Spinal cord (tissue), 10 donors: ENCODE measurements around the gene RXRA. TPM values are rescaled to one million over a fixed set of nuclear protein-coding genes. Genes with fewer than 3 reads are reported as not detected.

Experiments
- DNase-seq, 6 donors: peaks; one replicate each; pipeline versions ENCODE4 v3.0.0 to v3.0.0-alpha.2; 2013 to 2015; ENCODE audit warnings: low spot score in 6 of 6, low read depth in 4 of 6
- H3K27ac ChIP-seq: one replicate; pipeline ENCODE4 v1.5.1; 2013; ENCODE audit warnings: low read depth, low read length, control low read depth
- H3K27me3 ChIP-seq: one replicate; pipeline ENCODE4 v1.6.1; 2013; ENCODE audit warnings: low read length; ENCODE audit not compliant: control insufficient read depth, insufficient read depth
- H3K36me3 ChIP-seq: one replicate; pipeline ENCODE4 v1.6.1; 2013; ENCODE audit warnings: low read length; ENCODE audit not compliant: control insufficient read depth, insufficient read depth
- H3K4me1 ChIP-seq: one replicate; pipeline ENCODE4 v1.6.1; 2013; ENCODE audit warnings: low read length; ENCODE audit not compliant: control insufficient read depth, insufficient read depth
- H3K4me3 ChIP-seq: one replicate; pipeline ENCODE4 v1.5.1; 2013; ENCODE audit warnings: low read depth, low read length, control low read depth
- H3K9me3 ChIP-seq: one replicate; pipeline ENCODE4 v1.6.1; 2013; ENCODE audit warnings: low read length; ENCODE audit not compliant: control insufficient read depth, insufficient read depth
- whole genome bisulfite sequencing: methylation state at CpG from one replicate; pipeline ENCODE4 v1.1.5; 2013; ENCODE audit warnings: missing lambda C conversion rate; ENCODE audit not compliant: insufficient coverage; 5-methylcytosine and 5-hydroxymethylcytosine counted together
- polyA plus RNA-seq, 2 donors: library from polyadenylated mRNA; unstranded; fragments of 120-200 nt; gene quantifications; one replicate each; pipeline ENCODE4 v1.2.1, GENCODE V29; 2013; ENCODE audit not compliant: insufficient read length in 2 of 2
- total RNA-seq, 2 donors: library from RNA; depleted of rRNA in 1 of 2; stranded (reverse); fragments of 120-200 nt in 1 of 2; fragments of >200 nt in 1 of 2; gene quantifications; one replicate each; pipeline versions ENCODE4 v1.2.3 to v1.2.4, GENCODE V29; 2013 to 2014
- donor health status: healthy.

The RXRA gene
- total and polyA plus RNA-seq, 4 donors, result 9.4 to 32.3 (median 26.1) TPM

DNA sequence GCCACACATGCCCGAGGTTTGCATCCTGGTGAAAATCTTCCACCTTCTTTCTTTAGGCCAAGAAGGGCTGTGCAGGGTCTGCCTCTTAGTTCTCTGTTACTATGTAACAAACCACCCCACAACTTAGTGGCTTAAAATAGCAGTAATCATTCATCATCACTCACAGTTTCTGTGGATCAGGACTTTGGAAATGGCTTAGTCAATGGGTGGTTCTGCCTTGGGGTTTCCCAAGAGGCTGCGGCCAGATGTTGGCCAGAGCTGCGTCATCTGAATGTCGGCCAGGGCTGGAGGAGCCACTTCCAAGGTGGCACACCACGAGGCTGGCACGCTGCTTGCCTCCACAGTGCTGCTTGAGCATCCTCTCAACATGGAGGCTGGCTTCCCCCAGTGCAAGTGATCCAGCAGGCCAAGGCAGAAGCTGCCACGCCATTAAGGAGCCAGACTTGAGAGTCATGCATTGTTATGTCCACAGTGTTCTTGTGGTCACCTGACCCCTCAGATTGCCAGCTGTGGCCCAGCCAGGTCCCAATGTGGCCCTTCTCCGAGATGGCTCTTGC, 135.2 kb downstream of the RXRA start:
- H3K4me1 ChIP-seq, result peaks cover 22% of the 10 kb centered on the region
- H3K9me3 ChIP-seq, result no peaks in the 10 kb centered on the region
- 97% methylated on average over 7 of the region's 8 CpGs for WGBS
- no peaks in the 10 kb centered on the region for H3K36me3 ChIP-seq
- no peak overlapping the region for H3K4me3 ChIP-seq
- H3K27ac ChIP-seq, result no peak overlapping the region
- no peak for DNase-seq
- H3K27me3 ChIP-seq, result no peaks in the 10 kb centered on the region

DNA sequence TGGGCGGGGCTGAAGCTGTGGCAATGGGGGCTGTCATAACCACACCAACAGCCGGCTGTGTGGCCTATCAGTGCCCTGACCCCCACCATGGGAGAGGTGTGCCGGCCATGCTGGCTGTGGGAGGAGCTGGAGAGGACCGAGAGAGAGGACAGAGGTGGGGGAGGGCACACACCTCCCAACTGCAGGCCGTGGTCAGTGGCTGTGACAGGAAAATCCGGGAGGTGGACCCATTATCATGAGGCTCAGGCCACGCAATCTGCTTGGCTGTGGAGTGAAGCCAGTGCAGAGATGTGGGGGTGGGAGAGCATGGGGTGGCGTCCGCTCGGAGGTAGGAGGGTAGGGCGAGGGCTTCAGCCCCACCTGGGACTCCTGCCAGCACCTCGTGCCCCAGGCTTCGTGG, 136.1 kb downstream of the RXRA start:
- no peak overlapping the region for H3K27ac ChIP-seq
- peaks cover 18% of the 10 kb centered on the region for H3K4me1 ChIP-seq
- no peaks in the 10 kb centered on the region for H3K27me3 ChIP-seq
- no peak overlapping the region for H3K4me3 ChIP-seq
- H3K9me3 ChIP-seq, result no peaks in the 10 kb centered on the region
- WGBS, result 73% methylated on average over 13 of the region's 13 CpGs
- no peak for DNase-seq
- no peaks in the 10 kb centered on the region for H3K36me3 ChIP-seq

DNA sequence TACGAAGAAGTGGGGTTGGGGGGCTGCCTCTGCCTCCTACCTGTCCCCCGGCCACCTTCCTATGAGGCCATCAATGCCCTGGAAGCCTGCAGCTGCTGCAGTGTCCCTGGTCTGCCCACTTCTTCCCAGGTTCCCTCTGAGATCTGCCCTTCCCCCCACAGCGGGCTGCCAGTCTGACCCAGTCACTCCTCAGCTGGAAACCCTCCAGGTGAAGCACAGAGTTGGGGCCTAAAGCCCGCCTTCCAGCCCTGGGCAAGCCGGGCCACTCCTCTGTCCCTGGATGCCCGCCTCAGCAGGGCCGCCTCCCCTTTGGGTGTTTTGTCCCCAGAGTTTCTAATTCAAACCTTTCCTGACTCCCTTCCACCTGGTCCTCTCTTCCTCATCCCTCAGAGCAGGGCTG, 137.0 kb downstream of the RXRA start:
- Histone ChIP-seq H3K4me3 (no peak overlapping the region), H3K27me3 (no peaks in the 10 kb centered on the region), H3K36me3 (no peaks in the 10 kb centered on the region), H3K27ac (no peak overlapping the region), H3K9me3 (no peaks in the 10 kb centered on the region), H3K4me1 (peaks cover 11% of the 10 kb centered on the region)
- WGBS, result 79% methylated on average over 7 of the region's 7 CpGs
- no peak for DNase-seq

DNA sequence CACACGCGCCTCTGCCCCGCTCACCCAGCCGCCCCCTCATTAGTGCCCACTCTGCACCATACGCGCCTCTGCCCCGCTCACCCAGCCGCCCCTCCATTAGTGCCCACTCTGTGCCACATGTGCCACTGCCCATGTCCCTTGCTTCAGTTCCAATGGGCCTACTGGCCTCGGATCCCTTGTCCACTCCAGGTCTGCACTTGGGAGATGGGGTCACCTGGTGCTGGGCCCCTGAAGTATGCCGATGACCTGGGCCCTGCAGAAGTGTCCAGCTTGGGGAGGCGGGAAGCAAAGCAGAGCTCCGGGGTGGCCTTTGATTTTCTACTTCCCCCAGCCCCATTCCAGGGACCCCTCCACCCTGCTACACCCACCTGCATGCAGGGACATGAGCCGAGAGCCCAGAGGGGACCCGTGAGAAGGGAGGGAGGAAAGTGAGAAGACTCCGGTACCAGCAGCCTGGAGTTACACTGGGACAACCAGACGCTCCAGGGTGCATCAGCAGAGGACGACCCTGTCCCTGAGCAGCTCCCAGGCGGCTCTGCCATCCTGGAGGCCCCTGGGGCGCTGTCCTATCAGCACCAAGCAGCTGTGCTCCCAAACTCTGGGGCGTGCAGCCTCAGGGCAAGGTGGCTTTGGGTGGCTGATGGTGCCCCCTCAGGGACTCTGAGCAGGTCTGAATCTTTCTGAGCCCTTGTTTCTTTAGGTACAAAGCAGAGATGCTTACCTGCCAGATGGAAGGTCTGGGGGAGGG, 140.8 kb downstream of the RXRA start:
- WGBS, result 80% methylated on average over 18 of the region's 20 CpGs
- no peak for DNase-seq
- Histone ChIP-seq H3K4me3 (no peak overlapping the region), H3K27me3 (no peaks in the 10 kb centered on the region), H3K36me3 (no peaks in the 10 kb centered on the region), H3K4me1 (peaks cover 12% of the 10 kb centered on the region), H3K9me3 (no peaks in the 10 kb centered on the region), H3K27ac (no peak overlapping the region)

DNA sequence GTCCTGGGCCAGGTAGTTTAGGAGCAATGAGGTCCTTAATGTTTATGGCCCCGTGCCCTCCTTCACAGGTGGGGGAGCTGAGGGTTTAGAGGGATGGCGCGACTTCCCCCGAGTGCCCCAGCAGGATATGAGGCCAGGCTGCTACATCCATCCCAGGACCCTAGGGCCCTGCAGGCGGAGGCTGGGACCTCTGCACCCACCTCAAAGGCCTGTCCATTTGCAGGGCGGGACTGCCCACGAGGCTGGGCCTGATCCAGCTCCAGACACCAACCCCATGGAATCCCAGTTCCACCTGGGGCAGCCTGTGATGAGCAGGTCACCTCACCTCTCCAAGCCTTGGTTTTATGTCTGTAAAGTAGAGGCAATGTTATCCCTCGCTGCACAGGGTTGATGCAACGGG, 142.1 kb downstream of the RXRA start:
- no peaks in the 10 kb centered on the region for H3K9me3 ChIP-seq

DNA sequence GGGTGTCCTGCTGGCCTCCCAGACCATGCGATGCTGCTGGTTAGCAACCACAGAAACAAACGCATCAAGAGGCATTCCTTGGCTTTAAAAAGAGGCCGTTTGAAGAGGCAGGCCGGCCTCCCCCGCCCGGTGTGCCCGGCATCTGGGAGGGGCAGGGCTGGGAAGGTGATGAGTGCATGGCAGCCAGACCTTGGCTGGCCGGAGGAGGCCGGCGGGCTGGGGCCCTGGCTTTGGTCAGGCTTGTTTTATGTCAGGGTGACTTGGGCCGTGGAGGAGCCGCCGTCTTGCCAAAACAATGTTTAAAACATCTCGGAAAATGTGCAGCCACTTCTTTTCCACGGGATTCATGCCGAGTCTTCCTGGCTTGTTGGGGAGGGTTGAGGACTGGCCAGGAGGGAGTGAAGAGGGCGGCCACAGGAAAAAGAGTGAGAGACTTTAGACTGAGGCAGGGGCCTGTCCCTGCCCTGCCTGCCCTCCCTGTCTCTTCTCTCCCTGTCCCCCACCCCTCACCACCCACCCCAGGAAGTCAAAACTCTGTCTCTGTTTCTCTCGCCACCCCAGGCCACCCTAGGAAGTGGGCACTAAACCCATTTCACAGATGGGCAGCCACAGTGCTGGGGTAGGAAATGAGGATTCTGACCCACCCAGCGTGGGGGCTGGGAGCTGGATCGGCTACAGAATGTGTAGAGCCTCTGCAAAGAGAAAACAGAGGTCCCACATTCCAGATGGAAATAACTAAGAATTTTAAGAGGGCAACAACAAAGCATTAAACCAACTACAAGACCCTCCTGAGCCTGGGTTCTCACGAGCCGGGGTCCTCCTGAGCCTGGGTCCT, 143.0 kb downstream of the RXRA start:
- Histone ChIP-seq H3K27me3 (no peaks in the 10 kb centered on the region), H3K27ac (no peak overlapping the region), H3K36me3 (no peaks in the 10 kb centered on the region), H3K4me3 (no peak overlapping the region), H3K4me1 (peaks cover 21% of the 10 kb centered on the region), H3K9me3 (no peaks in the 10 kb centered on the region)
- DNase-seq, result no peak
- WGBS, result 62% methylated on average over 20 of the region's 22 CpGs

More for the DNA sequence above, 142.1 kb downstream of the RXRA start:
- Histone ChIP-seq H3K27me3 (no peaks in the 10 kb centered on the region), H3K4me1 (peaks cover 12% of the 10 kb centered on the region), H3K4me3 (no peak overlapping the region), H3K27ac (no peak overlapping the region), H3K36me3 (no peaks in the 10 kb centered on the region)
- 86% methylated on average over 8 of the region's 9 CpGs for WGBS
- DNase-seq, result no peak

DNA sequence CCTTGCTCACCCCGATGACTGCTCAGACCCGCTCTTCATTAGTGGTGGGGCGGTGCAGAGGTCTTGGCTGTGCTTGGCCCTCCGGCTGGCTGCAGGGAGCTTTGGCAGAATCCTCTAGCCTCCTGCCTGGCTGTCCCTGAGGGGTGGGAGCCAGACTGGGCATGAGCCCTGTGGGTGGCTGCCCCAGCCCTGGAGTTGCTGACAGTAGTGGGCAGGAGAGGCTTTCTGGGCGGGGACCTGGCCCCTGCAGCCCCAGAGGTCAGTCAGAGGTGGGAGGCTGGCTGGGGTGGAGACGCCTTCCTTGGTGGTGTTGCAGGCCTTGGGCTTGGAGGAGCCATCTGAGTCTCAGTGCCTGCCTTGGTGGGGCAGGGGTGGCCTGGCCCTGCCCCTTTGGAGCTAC, 146.0 kb downstream of the RXRA start:
- Histone ChIP-seq H3K36me3 (no peaks in the 10 kb centered on the region), H3K27me3 (no peaks in the 10 kb centered on the region), H3K4me1 (peaks cover 36% of the 10 kb centered on the region), H3K27ac (no peak overlapping the region), H3K4me3 (no peak overlapping the region), H3K9me3 (no peaks in the 10 kb centered on the region)
- 96% methylated on average over 6 of the region's 6 CpGs for WGBS
- no peak for DNase-seq

DNA sequence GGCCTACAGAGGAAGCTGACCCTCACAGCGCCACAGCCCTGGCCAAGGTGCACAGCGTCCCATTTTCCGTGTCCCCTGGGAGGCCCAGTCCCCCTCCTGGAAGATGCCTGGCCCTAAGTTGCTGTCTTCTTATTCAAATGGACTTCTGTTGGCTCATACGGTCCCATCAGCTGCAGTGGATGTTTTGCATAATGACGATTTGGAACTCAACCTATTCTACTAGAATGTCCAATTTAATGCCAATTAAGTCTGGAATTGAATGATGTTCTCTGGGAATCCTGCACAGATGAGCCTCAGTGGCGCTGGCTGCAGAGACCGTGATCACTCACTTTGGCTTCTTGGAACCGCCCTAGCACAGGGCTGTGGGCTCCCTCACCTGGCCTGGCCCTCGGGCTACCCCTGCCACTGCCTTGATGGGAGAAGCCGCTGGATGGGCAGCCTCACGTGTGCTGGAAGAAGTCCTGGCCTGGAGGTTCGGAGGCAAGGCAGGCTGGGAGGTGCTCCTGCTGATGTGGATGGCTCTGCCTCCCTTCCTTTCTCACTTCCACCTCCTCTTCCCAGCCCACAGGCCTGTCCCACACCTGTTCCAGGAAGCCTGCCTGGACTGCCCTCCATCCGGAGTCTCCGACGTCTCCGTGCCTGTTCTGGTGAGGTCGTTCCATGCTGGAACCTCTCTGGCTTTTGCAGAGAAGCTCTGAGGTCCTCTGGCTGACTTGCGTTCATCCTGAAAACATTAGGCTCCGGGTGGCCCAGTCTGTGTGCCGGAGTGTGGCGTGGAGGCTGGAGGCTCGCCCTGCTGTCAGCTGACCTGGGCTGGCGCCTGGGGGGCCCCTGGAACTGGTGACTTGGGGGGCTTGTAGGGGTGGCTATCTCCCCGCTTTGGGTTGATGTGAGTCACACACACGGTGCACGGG, 147.1 kb downstream of the RXRA start:
- Histone ChIP-seq H3K36me3 (no peaks in the 10 kb centered on the region), H3K4me1 (peaks cover 35% of the 10 kb centered on the region), H3K9me3 (no peaks in the 10 kb centered on the region), H3K27me3 (no peaks in the 10 kb centered on the region), H3K27ac (peak overlapping the region; percentile 43), H3K4me3 (no peak overlapping the region)
- 73% methylated on average over 24 of the region's 26 CpGs for WGBS
- DNase-seq, result peak in 2 of 6 donors; percentile 59 to 63

GRCh38 chr9:134474055-134474370, 147.8 kb downstream of the RXRA start:
- Histone ChIP-seq H3K4me1 (peaks cover 29% of the 10 kb centered on the region), H3K27me3 (no peaks in the 10 kb centered on the region), H3K4me3 (no peak overlapping the region), H3K9me3 (no peaks in the 10 kb centered on the region), H3K27ac (peak overlapping the region; percentile 43), H3K36me3 (no peaks in the 10 kb centered on the region)
- DNase-seq, result no peak
- WGBS, result 63% methylated on average over 5 of the region's 7 CpGs
